HepG2 (cell line): ENCODE measurements around the gene MRPS11. TPM values are rescaled to one million over a fixed set of nuclear protein-coding genes. Genes with fewer than 3 reads are reported as not detected.

Source experiments
- ATAC-seq: fragments of 200-7000 bp; cut with Tn5 transposase; 3 replicates; pipeline ENCODE4 v1.9.1; 2020; ENCODE audit warnings: mild to moderate bottlenecking, moderate library complexity
- BruUV-seq: library from RNA; stranded (reverse); fragments of 400-500 nt; replicated peaks from 2 replicates; lab custom pipeline; 2021; lab: Mats Ljungman, UMichigan
- CTCF ChIA-PET: fragments of 300-600 bp; formaldehyde crosslinking; extraction: SDS; loops from one replicate; lab custom pipeline; 2021; ENCODE audit warnings: low total read pairs, inconsistent platforms, low intra/inter-chr PET ratio; lab: Yijun Ruan, JAX
- POLR2A ChIA-PET: fragments of 350-600 bp; sonication (Branson Sonifier 250); formaldehyde crosslinking; loops from one replicate; lab custom pipeline; 2020; ENCODE audit warnings: antibody characterized with exemption, inconsistent platforms; lab: Yijun Ruan, JAX
- DNase-seq: peaks from one replicate; pipeline ENCODE4 v3.0.0-alpha.2; 2015; ENCODE audit warnings: low spot score
- FAIRE-seq: peaks from 3 replicates; lab custom pipeline; 2011; peaks lifted over from hg19 to GRCh38; lab: Jason Lieb, UNC
- H2AFZ ChIP-seq: one replicate; pipeline ENCODE4 v1.6.1; 2011; ENCODE audit warnings: low read length, inconsistent platforms
- H3K27ac ChIP-seq: fragments of 300-600 bp; 3 replicates; pipeline ENCODE4 v1.8.0; 2011; ENCODE audit warnings: mixed run types, mild to moderate bottlenecking, mixed read lengths, low read length, inconsistent platforms; ENCODE audit not compliant: insufficient read depth; ENCODE audit errors: extremely low read length
- H3K27me3 ChIP-seq, 2 experiments: fragments of 200-600 bp in 1 of 2; 2 replicates in 1 of 2; 3 replicates in 1 of 2; pipeline versions ENCODE4 v1.6.0 to v1.8.0; 2011; ENCODE audit warnings: low read length in 2 of 2, mild to moderate bottlenecking in 2 of 2, moderate library complexity in 2 of 2, inconsistent platforms in 1 of 2; ENCODE audit not compliant: insufficient read depth in 2 of 2, control insufficient read depth in 1 of 2
- H3K36me3 ChIP-seq, 2 experiments: fragments of 200-600 bp in 1 of 2; replicated peaks in 1 of 2; 2 replicates in 1 of 2; 3 replicates in 1 of 2; pipeline versions ENCODE4 v1.5.1 to v1.8.0; 2011; ENCODE audit warnings: low read length in 2 of 2, inconsistent platforms in 1 of 2; ENCODE audit not compliant: insufficient read depth in 2 of 2, control insufficient read depth in 1 of 2
- H3K4me1 ChIP-seq: 2 replicates; pipeline ENCODE4 v1.5.1; 2012; ENCODE audit warnings: low read length, inconsistent platforms; ENCODE audit not compliant: insufficient read depth
- H3K4me2 ChIP-seq: 2 replicates; pipeline ENCODE4 v1.6.0; 2011; ENCODE audit warnings: low read depth, low read length, inconsistent platforms
- H3K4me3 ChIP-seq, 3 experiments: fragments of 200-600 bp in 1 of 3; sonication (generic), shearing (Covaris generic) in 1 of 3; replicated peaks in 1 of 3; 2 replicates each; pipeline ENCODE4 v1.5.1; 2011 to 2016; ENCODE audit warnings: low read length in 3 of 3, inconsistent platforms in 2 of 3, low read depth in 2 of 3, mild to moderate bottlenecking in 2 of 3, control low read depth in 1 of 3, mixed read lengths in 1 of 3; ENCODE audit not compliant: insufficient read depth in 1 of 3
- H3K79me2 ChIP-seq: one replicate; pipeline ENCODE4 v1.6.1; 2011; ENCODE audit warnings: low read length, inconsistent platforms; ENCODE audit not compliant: insufficient read depth
- H3K9ac ChIP-seq: 2 replicates; pipeline ENCODE4 v1.6.0; 2011; ENCODE audit warnings: mild to moderate bottlenecking, low read depth, low read length, inconsistent platforms; ENCODE audit not compliant: insufficient read depth
- H3K9me3 ChIP-seq: 2 replicates; pipeline ENCODE4 v1.5.1; 2012; ENCODE audit warnings: mild to moderate bottlenecking, low read length
- H4K20me1 ChIP-seq: 2 replicates; pipeline ENCODE4 v1.6.0; 2011; ENCODE audit warnings: inconsistent platforms, mild to moderate bottlenecking, low read length, moderate library complexity; ENCODE audit not compliant: insufficient read depth
- FIP1L1 ChIP-seq: fragments of 200-400 bp; formaldehyde crosslinking; IDR thresholded peaks from 2 replicates; pipeline ENCODE4 v1.6.1; 2018; ENCODE audit warnings: low read depth, mild to moderate bottlenecking, low read length, moderate library complexity, borderline replicate concordance; ENCODE audit not compliant: insufficient read depth
- FOXK1 ChIP-seq: sonication (generic); formaldehyde crosslinking; IDR thresholded peaks from 2 replicates; pipeline ENCODE4 v1.4.0; 2020; ENCODE audit warnings: low read depth, missing genetic modification reagents, borderline replicate concordance
- FOXO1 ChIP-seq: sonication (generic); formaldehyde crosslinking; IDR thresholded peaks from 2 replicates; pipeline ENCODE4 v1.4.0; 2020; ENCODE audit warnings: missing genetic modification reagents
- HDAC2 ChIP-seq: sonication (generic); formaldehyde crosslinking; IDR thresholded peaks from 2 replicates; pipeline ENCODE4 v1.4.0; 2020; ENCODE audit warnings: missing genetic modification reagents
- HMGA1 ChIP-seq: sonication (generic); formaldehyde crosslinking; conservative IDR thresholded peaks from 2 replicates; pipeline ENCODE4 v1.4.0; 2020; ENCODE audit warnings: missing genetic modification reagents
- MXI1 ChIP-seq: IDR thresholded peaks from 3 replicates; pipeline ENCODE4 v1.6.1; 2012; ENCODE audit warnings: low read depth, low read length, inconsistent platforms, borderline replicate concordance
- NCOA5 ChIP-seq: sonication (generic); formaldehyde crosslinking; IDR thresholded peaks from 2 replicates; pipeline ENCODE4 v1.4.0; 2020; ENCODE audit warnings: missing genetic modification reagents
- PRDM15 ChIP-seq: sonication (generic); formaldehyde crosslinking; IDR thresholded peaks from 2 replicates; pipeline ENCODE4 v1.4.0; 2020; ENCODE audit warnings: missing genetic modification reagents
- TBP ChIP-seq: sonication (generic); formaldehyde crosslinking; IDR thresholded peaks from 2 replicates; pipeline ENCODE4 v1.5.0; 2020; ENCODE audit warnings: missing genetic modification reagents
- ZFP37 ChIP-seq: sonication (generic); formaldehyde crosslinking; IDR thresholded peaks from 2 replicates; pipeline ENCODE4 v1.4.0; 2020; ENCODE audit warnings: missing genetic modification reagents, borderline replicate concordance
- ZNF512B ChIP-seq: sonication (generic); formaldehyde crosslinking; IDR thresholded peaks from 2 replicates; pipeline ENCODE4 v1.5.1; 2020; ENCODE audit warnings: missing genetic modification reagents, mild to moderate bottlenecking, borderline replicate concordance
- ZNF562 ChIP-seq: sonication (generic); formaldehyde crosslinking; IDR thresholded peaks from 2 replicates; pipeline ENCODE4 v1.8.0; 2022; ENCODE audit warnings: missing genetic modification reagents, borderline replicate concordance
- ZNF740 ChIP-seq: sonication (generic); formaldehyde crosslinking; IDR thresholded peaks from 2 replicates; pipeline ENCODE4 v1.4.0; 2020; ENCODE audit warnings: missing genetic modification reagents
- ZNF788 ChIP-seq: sonication (generic); formaldehyde crosslinking; IDR thresholded peaks from 2 replicates; pipeline ENCODE4 v1.5.0; 2020; ENCODE audit warnings: mild to moderate bottlenecking, missing genetic modification reagents, borderline replicate concordance
- ZNF800 ChIP-seq: sonication (generic); formaldehyde crosslinking; IDR thresholded peaks from 2 replicates; pipeline ENCODE4 v1.4.0; 2020; ENCODE audit warnings: missing genetic modification reagents
- ZSCAN22 ChIP-seq: sonication (generic); formaldehyde crosslinking; IDR thresholded peaks from 2 replicates; pipeline ENCODE4 v1.4.0; 2020; ENCODE audit warnings: mild to moderate bottlenecking, missing genetic modification reagents
- ZSCAN30 ChIP-seq: sonication (generic); formaldehyde crosslinking; IDR thresholded peaks from 2 replicates; pipeline ENCODE4 v1.5.0; 2020; ENCODE audit warnings: mild to moderate bottlenecking, missing genetic modification reagents
- WGBS: methylation state at CpG from one replicate; pipeline ENCODE4 v1.1.6; 2017; ENCODE audit warnings: low lambda C conversion rate; 5-methylcytosine and 5-hydroxymethylcytosine counted together
- in situ Hi-C: cut with HindIII; loops from 2 replicates; pipeline ENCODE4 v1.10.0; 2017; ENCODE audit warnings: low pct_unique_long_range_greater_than_20kb; ENCODE audit not compliant: extremely low pct_ligation_motif_present
- intact Hi-C: fragments of 100-400 bp; cut with micrococcal nuclease; formaldehyde crosslinking; loops from one replicate; pipeline ENCODE4 v1.10.0; 2022; ENCODE audit not compliant: unreplicated experiment
- polyA plus RNA-seq, 8 experiments: library from polyadenylated mRNA; depleted of rRNA in 3 of 8; stranded (reverse) in 7 of 8; unstranded in 1 of 8; fragments of >200 nt; fragmentation: Illumina TruSeq in 4 of 8; extraction: Trizol in 4 of 8; gene quantifications; 2 replicates each; pipeline versions ENCODE4 v1.2.1 to v1.2.3, GENCODE V29; 2011 to 2016; ENCODE audit warnings: low read depth in 4 of 8, missing spikeins in 1 of 8, mixed read lengths in 1 of 8; ENCODE audit not compliant: insufficient read depth in 1 of 8
- total RNA-seq, 5 experiments: library from RNA; depleted of rRNA; stranded (reverse); fragments of >200 nt; fragmentation: Illumina TruSeq; extraction: Trizol; gene quantifications; 2 replicates each; pipeline ENCODE4 v1.2.3, GENCODE V29; 2016; ENCODE audit warnings: low read depth in 1 of 5

Gene MRPS11
- total and polyA plus RNA-seq, 2 of the 13 experiments (the other 11 are each of a cell fraction or from before 2014, with no cell fraction given), result 50.1 to 72.7 TPM

- DNase-seq (no peak), FAIRE-seq (no peak), ATAC-seq (no peak)
- no peaks in the 10 kb centered on the region for H3K27me3 ChIP-seq
- no peaks in the 10 kb centered on the region for H4K20me1 ChIP-seq
- intact Hi-C loops (loop anchor here (10.0 kb wide), 1 partner anchor 1542 kb away; no protein-coding TSS in a partner anchor), in situ Hi-C loops (no loop called here)
- no peak for TF ChIP-seq HDAC2 (CRISPR knock-in tag)
- no peak for TF ChIP-seq ZSCAN30
- no peak for TF ChIP-seq ZNF740
- TF ChIP-seq NCOA5 (CRISPR knock-in tag), result no peak
- TF ChIP-seq FOXK1, result no peak
- TF ChIP-seq TBP, result no peak
- TF ChIP-seq MXI1, result no peak
- TF ChIP-seq ZNF562 (CRISPR knock-in tag), result no peak
- no peak for TF ChIP-seq ZNF788
- TF ChIP-seq FOXO1 (CRISPR knock-in tag), result no peak
- no peak for TF ChIP-seq ZNF512B (CRISPR knock-in tag)
- TF ChIP-seq ZFP37 (CRISPR knock-in tag), result no peak
- TF ChIP-seq HMGA1, result no peak
- no peak for TF ChIP-seq PRDM15 (CRISPR knock-in tag)
- no peak for TF ChIP-seq ZNF800 (CRISPR knock-in tag)
- TF ChIP-seq ZSCAN22 (CRISPR knock-in tag), result no peak
- TF ChIP-seq FIP1L1, result no peak
- peaks cover 12% of the 10 kb centered on the region; the same call in 1 of the 2 replicates for H3K4me1 ChIP-seq
- no TSS peak for BruUV-seq
- ChIA-PET CTCF (no interaction called here), POLR2A (interaction anchor here (4.7 kb wide), 1 partner anchor 9 kb away, joined by 64 read pairs; the partner anchor contains the start of genes MRPL46 and MRPS11)
- no peaks in the 10 kb centered on the region for H3K79me2 ChIP-seq
- no peak overlapping the region for H3K27ac ChIP-seq
- H3K36me3 ChIP-seq, result peaks cover 11 to 36% of the 10 kb centered on the region in 2 experiments
- H3K4me3 ChIP-seq, result no peak overlapping the region
- WGBS, result 97% methylated on average over 3 of the region's 3 CpGs
- no peak overlapping the region for H3K4me2 ChIP-seq
- H3K9me3 ChIP-seq, result no peaks in the 10 kb centered on the region
- no peak overlapping the region for H2AFZ ChIP-seq
- no peak overlapping the region for H3K9ac ChIP-seq
Measured at GRCh38 chr15:88456733-88457132, 10.8 kb upstream of the MRPS11 start.
